ENCODE data around the gene GABRR3.
A peak's percentile ranks its signal among the peaks of the same experiment; 100 is the strongest.

The GABRR3 gene

DNA sequence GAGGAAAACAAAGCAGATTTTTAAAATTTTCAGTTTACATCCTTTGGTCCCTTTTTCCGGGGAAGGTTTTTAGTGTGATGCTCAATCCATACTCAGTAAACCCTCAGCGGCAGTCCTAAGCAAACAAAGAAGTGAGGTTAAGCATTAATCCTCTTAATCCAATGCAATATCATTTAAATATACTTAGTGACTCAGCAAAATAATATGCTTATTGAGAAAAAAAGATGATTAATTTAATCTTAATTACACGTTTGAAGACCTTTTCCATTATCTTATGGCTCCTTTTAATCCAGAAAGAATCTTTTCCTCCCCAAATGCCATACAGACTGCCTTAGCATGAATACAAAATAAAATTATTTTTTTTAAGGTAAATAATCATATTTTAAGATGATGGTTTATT is at the start of gene GABRR3:
Gene GABRR3 (minus strand): TSS at position 108 of the 400 bp plus-strand sequence. CDS start 328 bp downstream, outside the sequence.
- DNase-seq (ENCODE audit: low spot score), result no peak

DNA sequence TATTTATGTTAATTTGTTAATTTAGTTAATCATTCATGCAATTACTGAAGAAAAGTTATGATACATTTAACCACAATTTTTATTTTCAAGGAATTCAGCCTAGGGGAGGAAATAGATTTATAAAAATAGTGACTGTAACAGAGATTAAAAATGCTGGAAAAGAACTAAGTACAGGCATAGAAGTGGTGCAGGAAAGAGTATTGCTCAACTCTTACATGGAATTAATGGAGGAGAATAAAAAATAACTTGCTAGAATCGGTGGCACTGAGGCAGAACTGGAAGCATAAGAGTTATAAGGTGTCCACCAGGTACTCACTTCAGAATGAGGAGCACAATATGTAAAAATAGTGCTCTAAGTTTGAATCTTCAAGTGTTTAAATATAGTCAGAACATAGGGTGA is 38.4 kb upstream of the GABRR3 start:
- DNase-seq (ENCODE audit: low spot score), result no peak

DNA sequence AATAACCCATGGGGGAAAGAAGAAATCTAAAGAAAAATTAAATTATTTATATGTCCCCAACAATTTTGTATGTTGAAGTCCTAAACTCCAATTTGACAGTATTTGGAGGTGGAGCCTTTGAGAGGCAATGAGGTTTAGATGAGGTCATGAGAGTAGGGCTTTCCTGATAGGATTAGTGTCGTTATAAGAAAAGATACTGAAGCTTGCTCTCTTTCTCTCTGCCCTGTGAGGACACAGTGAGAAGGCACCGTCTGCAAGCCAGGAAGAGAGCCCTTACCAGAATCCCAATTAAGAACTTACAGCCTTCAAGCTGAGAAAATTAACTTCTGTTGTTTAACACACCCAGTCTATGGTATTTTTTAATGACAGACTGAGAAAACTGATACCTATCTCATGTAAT is 35.7 kb upstream of the GABRR3 start:
- no peak for DNase-seq (ENCODE audit: low spot score)

DNA sequence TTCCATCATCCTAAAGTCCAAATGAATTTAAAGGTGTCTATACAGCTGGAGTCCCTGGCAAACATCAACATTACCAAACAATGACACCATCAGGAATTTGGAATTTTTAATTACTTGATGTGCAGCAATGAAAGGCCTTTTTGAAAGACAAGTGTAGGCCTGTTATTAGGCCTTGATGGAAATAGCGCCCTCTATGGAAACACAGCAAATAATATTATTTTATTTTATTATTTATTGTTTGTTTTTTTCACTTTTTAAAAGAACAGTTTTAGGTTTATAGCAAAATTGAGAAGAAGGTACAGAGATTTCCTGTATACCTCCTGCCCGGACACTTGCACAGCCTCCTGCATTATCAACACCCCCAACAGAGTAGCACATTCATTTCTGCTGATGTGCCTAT is 33.7 kb upstream of the GABRR3 start:
- DNase-seq (ENCODE audit: low spot score), result no peak

DNA sequence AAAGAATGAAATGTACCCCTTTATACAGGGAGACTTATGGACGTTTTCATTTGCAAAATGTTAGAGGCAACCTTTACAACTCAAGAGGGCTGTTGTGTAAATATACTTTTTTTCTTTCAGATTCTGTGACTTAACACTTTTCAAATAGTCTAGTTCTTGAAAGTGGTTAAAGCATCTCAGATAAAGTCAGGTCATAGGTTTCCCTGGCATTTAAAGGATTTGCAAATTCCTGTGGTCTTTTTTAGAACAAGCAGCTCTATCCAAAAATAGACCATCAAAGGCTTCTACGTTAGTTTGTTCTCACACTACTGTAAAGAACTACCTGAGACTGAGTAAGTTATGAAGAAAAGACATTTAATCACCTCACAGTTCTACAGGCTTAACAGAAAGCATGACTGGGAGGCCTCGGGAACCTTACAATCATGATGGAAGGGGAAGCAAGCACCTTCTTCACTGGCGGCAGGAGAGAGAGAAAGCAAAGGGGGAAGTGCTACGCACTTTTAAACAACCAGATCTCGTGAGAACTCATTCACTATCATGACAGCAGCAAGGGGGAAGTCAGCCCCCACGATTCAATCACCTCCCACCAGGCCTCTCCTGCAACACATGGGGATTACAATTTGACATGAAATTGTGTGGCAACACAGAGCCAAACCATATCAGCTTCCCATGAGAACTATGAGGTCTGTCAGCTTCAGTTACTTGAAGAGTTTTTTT is 23.3 kb upstream of the GABRR3 start:
- no peak for DNase-seq (ENCODE audit: low spot score)

DNA sequence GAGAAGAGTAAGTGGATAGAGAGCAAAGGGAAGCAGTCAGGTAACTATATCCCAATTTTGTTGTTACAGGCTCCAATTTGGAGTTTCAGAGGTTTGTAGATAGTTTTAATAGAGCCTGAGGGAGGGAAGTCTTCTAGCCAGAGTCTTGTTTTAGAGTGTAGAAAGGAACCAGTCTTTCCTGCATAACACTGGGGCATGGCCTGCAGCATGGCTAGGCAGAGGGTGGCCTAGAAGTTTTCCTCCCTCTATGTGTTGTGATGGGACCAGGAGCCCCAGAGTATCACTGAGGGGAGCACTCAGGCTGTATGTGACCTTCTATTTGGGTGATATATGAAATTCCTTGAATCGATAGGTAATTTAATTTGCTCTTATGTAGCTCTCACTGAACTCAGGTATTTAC is 22.5 kb upstream of the GABRR3 start:
- DNase-seq (ENCODE audit: low spot score), result no peak

DNA sequence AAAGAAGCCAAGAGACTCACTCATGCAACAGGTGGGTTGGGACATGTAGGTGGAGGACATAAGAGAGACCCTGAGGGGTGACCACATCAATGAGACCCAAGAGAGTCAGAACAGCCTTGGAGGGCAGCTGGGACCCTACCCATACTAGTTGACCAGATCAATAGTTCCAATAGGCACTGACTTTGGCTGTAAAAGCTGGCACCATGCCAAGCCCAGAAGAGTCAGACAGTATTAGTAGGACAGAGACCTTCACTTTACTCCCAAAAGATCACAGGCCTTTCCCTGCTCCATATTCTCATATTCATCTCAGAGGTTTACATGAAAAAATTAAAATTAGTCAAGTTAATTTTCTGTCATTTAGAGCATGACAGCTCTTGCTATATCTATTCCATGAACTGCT is 20.9 kb upstream of the GABRR3 start:
- no peak for DNase-seq (ENCODE audit: low spot score)

DNA sequence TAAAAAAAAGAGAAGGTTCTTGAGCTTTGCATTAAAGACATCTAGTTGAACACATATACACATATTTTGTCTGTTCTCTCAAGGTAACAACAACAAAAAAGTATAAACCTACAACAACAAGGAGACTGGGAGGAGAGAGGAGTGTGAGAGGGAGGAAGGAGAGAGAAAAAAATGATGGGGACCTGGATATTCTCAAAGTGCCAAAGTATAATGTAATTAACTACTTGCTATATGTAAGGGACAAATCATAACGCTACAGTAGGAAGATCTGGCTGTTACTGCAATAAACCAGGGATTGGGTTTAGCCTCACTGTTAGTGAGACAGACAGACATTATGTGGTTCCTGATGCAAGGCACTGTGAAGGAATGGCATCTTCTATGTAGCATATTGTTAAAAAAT is 14.2 kb upstream of the GABRR3 start:
- no peak for DNase-seq (ENCODE audit: low spot score)

DNA sequence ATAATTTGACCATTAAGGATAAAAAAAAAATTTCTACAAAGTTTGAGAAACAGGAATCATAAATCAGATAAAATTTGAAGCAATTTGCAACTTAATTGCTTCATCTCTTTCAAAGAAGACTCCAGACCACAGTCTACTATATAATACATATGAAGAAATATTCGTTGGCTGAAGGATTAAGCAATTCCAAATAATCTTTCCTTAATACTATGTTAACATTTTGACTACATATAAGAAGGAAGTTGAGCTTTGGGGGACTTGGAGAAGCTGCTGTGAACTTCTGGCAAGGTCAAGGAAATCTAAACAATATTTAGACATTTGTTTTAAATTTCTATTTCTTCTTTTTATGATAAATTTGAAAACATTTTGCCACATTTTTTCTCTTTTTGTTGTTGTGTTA is 13.5 kb upstream of the GABRR3 start:
- DNase-seq (ENCODE audit: low spot score), result no peak

DNA sequence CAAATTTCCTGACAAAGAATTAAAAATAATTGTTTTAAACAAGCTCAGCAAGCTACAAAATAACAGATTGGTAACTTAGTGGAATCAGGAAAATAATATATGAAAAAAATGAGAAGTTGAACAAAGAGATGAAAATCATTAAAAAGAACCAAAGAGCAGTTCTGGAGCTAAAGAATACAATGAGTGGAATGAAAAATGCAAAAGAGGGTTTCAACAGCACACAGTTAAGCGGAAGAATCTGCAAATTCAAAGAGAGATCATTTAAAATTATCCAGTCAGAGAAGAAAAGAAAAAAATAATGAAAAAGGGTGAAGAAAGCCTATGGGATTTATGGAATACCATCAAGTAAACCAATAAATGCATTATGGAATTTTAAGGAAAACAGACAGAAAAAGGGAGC is 6.2 kb upstream of the GABRR3 start:
- DNase-seq (ENCODE audit: low spot score), result no peak

DNA sequence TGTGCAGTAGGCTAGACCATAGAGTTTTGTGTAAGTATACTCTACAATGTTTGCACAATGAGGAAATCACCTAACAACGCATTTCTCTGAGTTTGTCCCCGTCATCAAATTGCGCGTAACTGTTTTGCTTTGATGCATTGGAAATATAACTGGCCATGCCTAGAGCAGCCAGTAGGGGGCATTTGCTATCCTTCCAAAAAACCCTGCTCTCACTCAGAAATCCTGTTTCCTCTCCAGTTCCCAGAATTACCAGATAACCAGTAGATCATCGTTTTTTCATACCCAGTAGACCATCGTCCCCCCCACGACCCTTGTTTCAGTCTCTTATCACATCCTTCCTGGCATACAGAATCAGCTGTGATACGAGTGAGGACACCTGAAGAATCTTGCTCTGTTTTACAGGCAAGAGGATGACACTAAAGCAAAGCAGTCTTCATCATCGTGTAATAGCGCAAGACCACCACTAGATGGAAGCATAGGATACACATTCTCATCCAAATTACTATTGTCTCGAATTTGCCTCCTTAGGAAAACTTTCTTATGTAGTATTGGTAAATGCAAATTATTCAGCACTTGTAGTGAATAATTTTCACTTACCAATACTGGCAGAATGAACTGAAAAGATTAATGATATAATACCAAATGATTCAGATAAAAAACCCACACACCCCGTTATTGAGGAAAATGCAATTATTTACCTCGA is 4.4 kb upstream of the GABRR3 start:
- DNase-seq (ENCODE audit: low spot score), result peak; percentile 84

DNA sequence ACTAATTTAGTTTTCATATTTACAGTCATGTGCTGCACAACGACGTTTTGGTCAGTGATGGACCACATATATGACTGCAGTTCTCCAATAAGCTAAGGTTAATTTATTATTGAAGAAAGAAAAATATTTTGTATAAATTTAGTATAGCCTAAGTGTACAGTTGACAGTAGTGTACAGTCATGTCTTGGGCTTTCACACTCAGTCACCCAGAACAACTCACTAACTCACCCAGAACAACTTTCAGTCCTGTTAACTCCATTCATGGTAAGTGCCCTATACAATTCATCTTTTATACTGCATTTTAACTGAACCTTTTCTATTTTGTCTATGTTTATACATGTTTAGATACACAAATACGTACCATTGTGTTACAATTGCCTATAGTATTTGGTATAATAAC is 3.8 kb upstream of the GABRR3 start:
- DNase-seq (ENCODE audit: low spot score), result no peak

DNA sequence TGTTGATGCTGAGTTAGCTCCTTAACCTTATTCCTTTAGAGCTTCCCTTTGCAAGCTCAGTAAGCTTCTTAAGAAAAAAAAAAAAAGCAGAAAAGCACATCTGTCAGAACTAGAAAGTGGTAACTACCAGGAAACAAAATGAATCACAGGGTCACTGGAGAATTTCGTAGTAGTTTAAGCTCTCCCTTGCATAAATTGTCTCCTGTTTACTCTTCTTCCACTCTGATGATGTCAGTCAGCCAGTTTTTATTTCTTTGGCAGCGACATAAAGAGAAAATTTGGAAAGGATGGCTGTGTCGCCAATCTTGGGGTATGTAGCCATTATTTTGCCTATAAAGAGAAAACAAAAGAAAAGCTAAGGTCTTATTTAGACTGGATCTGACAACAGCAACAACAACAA is 3.2 kb upstream of the GABRR3 start:
- DNase-seq (ENCODE audit: low spot score), result no peak

DNA sequence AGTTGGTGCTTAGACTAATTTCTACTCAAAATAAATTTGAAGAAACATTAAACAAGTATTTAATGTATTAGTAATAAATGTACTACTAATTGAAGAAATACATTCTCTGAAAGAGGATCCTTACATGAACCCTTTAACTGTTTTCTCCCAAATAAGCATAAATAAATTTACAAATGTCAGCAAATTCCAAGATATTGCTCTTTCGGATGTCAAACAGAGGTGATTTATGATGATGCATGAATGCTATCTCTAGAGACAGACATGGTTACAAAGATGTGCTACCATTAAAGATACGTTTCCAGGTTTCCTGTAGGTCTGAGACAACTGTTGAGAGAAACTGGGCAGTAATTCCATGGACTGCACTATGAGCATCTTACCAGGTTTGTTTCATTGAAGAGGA is 629 bp downstream of the GABRR3 start:
- no peak for DNase-seq (ENCODE audit: low spot score)

DNA sequence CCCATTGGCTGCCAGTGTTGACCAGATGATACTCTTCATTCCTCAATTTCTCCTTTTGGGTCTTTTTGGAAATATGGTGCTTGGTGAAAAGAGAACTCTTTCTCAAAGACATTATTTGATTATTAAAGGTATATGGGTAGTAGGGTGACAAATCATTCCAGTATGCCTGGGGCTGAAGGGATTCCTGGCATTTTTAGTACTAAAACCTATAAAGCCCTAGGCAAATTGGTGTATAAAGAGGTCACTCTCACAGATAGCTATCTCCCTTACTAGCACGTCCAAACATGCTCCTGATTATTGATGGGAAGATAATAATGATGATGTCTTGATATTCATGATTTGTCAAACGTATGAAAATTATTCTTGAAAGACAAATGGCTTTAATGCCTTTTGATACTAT is 1.1 kb downstream of the GABRR3 start:
- DNase-seq (ENCODE audit: low spot score), result no peak

DNA sequence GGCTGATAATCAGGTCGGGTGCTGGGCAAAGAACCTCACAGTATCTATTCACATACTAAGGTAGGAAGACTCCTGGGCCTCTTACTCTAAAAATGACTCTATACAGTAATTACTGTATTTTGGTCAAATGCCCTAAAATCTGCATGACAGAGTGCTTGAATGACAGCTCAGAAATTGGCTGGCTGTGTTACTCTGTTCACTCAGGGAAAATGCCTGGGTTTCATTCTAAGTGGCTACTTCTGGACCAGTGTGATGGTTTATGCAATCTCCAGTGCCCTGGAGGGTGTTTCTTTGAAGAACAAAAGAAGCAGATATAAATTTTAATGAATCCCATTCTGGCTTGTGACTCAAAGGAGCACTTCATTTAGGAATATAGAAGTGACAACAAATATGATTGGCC is 2.2 kb downstream of the GABRR3 start:
- no peak for DNase-seq (ENCODE audit: low spot score)

DNA sequence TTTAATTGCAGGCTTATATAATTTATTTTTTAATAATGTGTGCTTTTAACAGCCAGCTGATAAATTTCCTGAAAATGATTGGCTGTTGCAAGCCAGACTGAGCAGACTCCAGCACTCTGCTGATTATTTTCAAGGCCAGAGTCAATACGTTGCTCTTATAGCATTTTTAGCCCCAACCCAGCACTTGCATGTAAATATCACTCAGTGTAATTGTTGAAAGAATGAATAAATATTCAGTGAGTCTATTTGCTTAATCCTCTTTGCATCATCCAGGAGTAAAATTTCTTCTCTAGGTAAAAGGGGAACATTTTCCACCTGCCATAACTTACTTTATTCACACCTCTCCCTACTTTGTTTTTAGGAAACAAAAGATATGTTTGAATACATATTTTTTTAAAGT is 2.9 kb downstream of the GABRR3 start:
- DNase-seq (ENCODE audit: low spot score), result no peak

DNA sequence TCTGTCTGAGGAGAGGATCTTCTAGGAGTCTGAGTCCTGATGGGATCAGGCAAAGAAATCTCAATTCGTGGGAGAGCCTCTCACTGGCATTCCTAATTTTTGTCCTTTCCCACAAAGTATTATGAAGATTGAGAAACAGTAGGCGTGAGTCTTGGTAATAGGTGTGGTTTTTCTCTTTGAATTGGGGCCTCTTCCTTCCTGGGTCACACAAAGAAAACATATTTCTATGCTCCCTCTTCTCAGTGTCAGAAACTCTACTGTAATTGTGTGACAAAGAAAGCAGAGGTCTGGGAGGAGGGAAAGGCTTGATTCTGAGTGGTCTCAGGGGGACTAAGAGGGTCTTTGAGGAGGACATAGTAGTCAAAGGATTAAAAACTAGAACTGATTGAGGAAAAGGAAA is 6.0 kb downstream of the GABRR3 start:
- no peak for DNase-seq (ENCODE audit: low spot score)

DNA sequence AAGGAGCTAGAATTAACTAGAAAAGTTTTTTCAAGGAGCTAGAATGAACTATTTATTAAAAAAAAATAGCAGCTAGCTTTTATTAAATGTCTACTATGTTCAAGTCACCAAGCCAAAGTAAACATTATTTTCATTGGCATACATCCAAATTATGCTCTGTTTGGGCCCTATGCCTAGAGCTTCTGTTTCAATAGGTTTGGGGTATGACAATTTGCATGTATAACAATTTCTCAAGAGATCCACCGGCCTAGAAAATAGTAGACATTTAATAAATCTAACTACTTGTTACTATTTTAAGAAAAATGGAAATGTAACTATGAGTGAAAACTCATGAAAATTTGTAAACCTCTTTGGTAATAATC is 8.0 kb downstream of the GABRR3 start:
- DNase-seq (ENCODE audit: low spot score), result no peak

DNA sequence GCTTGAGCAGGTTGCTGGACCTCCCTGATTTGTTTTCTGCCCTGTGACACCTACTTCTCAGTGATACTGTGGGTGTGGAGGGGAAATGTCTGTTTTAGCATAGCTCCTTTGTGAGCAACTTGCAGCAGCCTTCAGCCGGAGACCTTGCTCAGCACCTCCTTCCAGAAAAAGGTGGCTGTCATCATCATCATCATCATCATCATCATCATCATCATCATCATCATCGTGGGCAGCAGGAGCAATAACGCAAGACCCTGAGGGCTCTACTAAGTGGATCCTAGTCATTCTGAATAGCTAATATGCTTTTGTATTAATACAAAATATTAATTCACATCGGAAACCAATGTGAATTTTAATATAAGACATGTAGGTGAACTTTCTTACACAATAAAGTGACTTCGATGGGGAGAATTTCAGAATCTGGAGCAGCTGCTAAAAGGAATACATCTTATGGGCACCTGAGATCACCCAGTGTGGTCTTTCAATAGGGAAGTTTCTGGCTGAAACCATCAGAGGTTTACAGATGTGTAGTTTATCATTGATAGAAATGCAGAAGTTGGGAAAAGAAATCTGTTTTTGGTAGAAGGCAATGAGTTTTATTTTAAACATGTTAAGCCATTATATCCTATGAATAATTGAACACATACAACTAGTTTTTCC is 8.6 kb downstream of the GABRR3 start:
- DNase-seq (ENCODE audit: low spot score), result no peak

DNA sequence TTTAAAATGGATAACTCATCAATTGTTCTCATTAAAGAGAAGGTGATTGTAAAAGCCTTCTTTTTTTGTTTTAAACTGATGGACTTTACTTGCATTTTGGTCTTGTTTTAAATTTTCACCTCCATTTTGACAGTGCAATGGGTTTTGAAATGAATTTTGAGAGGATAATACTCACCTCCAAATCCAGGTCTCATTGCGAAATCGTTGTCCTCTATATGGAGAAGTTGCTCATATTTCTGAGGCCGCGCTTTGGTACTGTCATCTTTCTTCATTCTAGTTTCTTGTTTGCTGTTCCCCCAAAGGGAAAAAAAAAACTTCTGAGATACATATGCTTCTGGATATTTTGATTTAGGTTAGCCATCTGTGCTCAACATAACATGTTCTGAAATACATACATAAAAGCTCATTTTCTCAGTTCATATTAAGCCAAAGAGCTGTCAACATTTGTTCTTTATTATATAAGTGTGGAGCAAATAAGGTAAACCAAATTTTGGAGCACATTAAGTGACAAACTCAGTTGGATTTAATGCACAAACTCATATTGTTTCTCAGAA is 9.6 kb downstream of the GABRR3 start:
- no peak for DNase-seq (ENCODE audit: low spot score)

DNA sequence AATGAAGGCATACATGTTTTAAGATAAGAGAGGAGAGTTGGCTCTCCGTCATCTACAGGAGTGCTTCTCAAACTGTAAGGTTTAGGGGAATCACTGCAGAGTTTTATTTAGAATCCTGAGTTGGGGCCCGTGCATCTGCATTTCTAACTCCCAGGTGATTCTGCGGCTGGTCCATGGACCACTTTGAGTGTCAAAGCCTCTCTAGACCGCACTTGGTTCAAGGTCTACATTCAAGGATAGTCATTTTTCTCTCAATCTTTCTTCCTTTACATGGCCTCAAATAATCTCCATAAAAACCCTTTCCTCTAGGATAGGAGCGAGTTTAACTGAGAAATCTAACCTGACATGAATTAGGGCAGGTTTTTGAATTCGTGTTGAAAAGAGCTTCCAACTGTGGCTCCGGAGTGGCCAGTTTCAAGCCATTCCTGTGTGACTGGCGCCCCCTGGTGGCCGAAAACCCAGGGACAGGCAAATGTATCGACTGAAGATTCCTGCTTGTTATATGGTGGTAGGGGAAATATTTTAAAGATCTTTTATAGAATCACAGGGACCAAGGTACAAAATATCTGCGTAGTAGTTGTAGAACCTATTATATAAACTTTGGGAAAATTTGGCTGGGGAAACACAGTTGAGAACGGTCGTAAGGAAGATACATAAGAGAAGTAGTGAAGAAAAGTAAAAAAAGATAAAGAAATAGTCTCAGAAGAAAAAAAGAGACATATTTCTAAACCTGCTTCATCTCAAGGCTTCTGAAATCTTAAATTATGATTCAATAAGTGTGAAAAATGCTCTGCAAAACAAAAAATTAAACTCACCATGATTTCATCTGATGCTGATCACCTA is 11.9 kb downstream of the GABRR3 start:
- peak; percentile 90 for DNase-seq (ENCODE audit: low spot score)
